OCI-LY7 (cell line): ENCODE results near the gene SYNGR4.

ENCODE experiments used
- CTCF ChIP-seq: fragments of 200-600 bp; sonication (generic); conservative IDR thresholded peaks from 2 replicates; pipeline ENCODE4 v1.5.1; 2014; ENCODE audit warnings: mild to moderate bottlenecking, antibody characterized with exemption, low read length, moderate library complexity, mixed read lengths
- EZH2phosphoT487 ChIP-seq: fragments of 200-600 bp; sonication (generic); IDR thresholded peaks from 2 replicates; pipeline ENCODE4 v1.6.1; 2018; ENCODE audit warnings: low read depth, borderline replicate concordance, mild to moderate bottlenecking, mixed run types, antibody characterized with exemption, low read length, moderate library complexity, mixed read lengths

DNA sequence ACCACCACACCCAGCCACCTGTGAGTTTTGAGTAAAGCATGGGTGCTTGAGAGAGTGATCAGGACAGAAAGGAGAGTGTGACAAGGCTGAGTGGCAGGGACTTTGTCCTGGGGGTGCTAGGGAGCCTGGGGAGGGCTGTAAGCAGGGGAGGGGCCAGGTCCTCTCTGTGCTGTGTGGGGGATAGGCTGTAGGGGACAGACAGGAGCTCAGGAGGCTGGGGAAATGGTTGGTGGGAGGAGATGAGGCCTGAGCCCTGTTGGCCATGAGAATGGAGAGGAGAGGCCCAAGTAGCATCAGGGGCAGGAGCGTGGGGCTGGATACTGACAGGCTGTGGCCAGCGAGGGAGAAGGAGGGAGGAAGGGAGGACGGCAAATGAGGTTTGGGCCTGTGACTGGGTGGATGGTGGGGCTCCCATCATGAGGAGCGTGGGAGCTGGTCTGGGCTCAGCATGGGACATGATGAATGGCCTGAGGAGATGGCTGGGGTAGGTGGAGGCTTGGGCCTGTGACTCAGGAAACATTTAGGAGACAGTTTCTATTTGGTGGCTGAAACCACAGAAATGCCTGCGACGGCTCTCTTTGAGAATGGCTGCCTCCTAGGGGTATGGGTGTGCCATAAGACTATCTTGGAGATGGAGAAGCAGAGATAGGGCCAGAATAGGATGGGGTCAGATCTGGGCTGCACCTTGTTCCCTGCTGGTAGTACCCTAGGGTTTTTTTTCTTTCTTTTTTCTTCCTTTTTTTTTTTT is 54.3 kb downstream of the SYNGR4 start:
- TF ChIP-seq CTCF (0 out of 2 replicates have a peak, but pooled peaks have one; percentile 28), EZH2phosphoT487 (no peak)
